GM18505 (cell line): Measurements from ENCODE around the gene XXYLT1.

ENCODE experiments used
- ATAC-seq: cut with Tn5 transposase; IDR thresholded peaks from one replicate; pipeline ENCODE4 v1.9.1; 2021; ENCODE audit not compliant: unreplicated experiment
- POLR2A ChIP-seq: IDR thresholded peaks from 4 replicates; pipeline ENCODE4 v1.6.1; 2011; ENCODE audit warnings: borderline replicate concordance; ENCODE audit not compliant: insufficient read depth, insufficient read length; ENCODE audit errors: extremely low read depth

The XXYLT1 gene

DNA sequence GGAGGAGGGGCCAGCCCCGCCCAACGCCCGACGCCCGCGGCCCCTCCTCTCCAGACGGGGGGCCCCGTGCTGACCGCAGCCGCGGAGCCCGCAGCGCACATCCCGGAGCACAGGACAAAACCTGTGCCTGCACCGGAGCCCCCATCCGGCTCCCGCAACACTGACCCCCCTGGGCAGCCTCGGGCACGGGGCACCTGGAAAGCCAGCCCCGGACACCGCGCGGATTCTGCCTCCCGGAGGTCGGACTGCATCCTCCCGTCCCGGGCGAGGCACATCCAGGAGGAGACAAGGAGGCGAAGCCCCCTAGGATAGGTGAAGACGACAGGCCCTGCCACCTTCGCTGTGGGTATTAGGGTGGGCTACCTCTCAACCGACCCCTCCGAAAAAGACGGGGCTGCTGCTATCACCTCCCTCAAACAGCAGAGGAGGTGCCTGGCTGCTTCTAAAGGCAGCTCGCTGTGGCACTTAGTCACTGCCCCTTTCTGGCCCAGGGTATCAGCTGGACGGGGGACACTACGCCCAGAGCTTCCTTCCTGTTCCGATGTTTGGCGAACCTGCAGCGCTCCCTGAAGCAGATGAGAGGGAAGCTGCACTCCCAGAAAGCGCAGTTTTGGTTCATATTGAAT lies 10.6 kb downstream of the XXYLT1 start:
- peak; percentile 4 for ATAC-seq
- no peak for TF ChIP-seq POLR2A

DNA sequence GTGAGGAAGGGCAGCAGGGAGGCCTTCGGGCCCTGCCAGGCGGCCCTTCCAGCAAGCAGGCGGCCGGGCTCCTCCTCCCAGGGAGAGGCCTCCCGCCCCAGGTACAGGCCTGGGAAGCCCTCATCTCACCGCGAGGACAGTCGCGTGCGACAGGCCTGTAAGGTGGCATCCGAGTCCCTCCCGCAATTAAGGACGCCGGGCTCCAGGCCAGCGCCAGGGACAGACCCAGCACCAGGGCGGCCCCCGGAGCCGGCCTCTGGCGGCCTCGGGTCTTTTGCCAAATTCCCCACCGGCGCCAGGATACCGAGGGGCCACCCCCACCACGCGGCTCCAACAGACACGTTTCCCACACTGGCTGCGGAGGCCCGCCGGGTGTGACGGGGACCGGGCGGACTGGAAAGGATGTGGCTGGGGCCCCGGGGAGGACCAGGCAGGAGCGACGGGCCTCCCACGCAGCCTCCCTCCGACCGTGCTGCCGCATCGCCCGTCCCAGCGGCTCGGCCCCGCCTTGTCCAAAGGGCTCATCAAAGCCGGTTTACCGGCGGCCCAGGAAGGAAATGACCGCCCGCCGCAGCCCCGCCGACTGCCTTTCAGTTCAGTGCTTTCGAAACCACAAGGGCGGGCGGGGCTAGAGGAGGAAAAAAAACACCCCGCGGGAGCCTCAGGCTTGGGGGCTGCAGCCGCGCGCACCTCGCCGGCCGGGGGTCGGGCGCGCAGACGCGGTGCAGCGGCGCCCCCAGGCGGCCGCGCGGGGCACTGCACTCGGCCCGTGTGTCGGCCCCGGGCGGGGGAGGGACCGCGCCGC lies 11.3 kb downstream of the XXYLT1 start:
- TF ChIP-seq POLR2A = peak; percentile 67
- ATAC-seq = peak; percentile 69

DNA sequence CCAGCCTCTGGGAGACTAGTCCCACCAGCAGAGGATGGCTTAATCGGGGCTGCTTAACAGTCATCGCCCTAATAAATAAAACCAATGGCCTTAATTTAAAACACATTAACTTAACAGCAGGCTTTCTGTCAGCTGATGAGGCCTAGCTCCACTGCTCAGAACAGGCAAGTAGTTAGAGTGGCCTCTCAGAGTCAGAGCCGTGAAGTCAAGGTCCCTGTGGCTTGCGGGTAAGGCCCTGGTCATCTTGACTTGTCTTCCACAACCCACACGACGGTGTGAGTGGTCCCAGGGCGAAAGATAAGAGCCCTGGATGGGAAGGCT lies 11.8 kb downstream of the XXYLT1 start:
- no peak for ATAC-seq

GRCh38 chr3:195258449-195259153 lies 12.4 kb downstream of the XXYLT1 start:
- no peak for ATAC-seq
- peak; percentile 22 for TF ChIP-seq POLR2A

More for the DNA sequence above, 11.8 kb downstream of the XXYLT1 start:
- no peak for TF ChIP-seq POLR2A

DNA sequence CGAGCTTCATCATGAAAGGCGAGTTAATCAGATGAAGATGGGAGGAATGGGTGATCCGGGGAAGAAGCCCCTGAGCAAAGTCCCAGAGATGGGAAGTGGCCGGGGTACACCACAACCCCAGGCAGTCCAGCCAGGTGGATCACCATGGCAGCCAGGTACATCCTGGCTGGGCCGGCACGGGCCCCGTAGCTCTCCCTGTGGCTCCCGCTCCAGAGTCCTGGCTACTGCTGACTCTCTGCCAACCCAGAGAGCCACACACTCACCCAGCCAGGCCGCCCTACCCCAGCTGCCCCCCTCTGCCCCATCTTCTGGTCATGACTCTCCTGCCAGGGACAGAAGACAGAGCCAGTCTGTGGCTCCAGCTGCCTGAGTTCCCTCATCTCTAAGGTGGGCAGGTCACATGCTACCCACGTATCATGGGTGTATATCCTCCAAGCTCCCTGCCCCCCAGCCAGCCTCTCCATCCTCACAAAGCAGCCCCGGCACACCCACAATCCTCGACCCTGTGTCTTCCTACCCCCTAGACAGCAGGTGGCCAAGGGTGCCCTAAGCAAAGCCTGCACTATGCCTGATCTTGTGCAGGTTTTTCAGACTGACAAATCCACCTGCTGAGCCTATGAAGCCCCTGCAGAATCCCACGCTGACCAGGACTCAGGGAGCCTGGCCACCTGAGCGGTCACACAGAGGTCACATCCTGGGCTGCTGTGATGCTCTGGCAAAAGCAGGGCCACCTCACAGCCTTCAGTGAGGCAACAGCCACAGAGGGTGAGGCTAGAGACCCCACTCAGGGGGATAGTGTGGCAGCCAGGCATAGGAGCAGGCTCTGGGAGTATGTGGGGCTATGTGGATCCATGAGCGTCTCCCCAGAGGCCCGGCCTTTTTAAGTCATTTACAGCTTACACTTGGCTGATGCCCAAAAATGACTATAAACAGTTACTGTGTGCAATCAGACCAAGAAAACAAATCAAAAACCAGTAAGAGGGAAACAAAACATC lies 13.2 kb downstream of the XXYLT1 start:
- no peak for ATAC-seq
- no peak for TF ChIP-seq POLR2A

GRCh38 chr3:195256639-195257453 lies 14.1 kb downstream of the XXYLT1 start:
- TF ChIP-seq POLR2A = no peak
- no peak for ATAC-seq

GRCh38 chr3:195255571-195256501 lies 15.1 kb downstream of the XXYLT1 start:
- TF ChIP-seq POLR2A = no peak
- ATAC-seq = no peak

GRCh38 chr3:195255176-195255500 lies 15.8 kb downstream of the XXYLT1 start:
- TF ChIP-seq POLR2A = no peak
- ATAC-seq = no peak

GRCh38 chr3:195254454-195255175 lies 16.3 kb downstream of the XXYLT1 start:
- no peak for ATAC-seq
- no peak for TF ChIP-seq POLR2A

DNA sequence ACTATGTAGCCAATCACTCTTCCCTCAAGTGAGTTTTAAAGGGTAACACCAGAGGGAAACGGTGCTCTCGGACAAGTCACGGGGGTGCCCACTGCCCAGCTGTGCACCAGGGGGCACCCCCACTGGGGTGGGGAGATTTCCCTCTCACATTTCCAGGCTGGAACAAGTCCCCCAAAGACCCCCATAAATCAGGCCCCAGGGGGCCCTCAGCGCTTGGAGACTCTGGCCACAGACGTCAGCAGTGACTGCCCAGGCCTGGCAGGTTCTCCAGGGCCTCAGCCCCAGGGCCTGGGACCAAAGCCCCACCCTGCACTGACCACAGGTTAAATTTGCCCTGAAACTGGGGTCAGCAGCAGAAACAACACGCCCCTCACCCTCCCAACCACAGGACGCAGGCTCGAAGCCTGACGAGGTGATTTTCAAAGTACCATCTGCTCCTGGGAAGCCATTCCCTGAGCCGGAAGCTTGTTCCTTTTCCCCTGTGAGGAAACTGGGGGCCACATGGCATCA lies 17.0 kb downstream of the XXYLT1 start:
- no peak for ATAC-seq
- TF ChIP-seq POLR2A = no peak
